Stomach (tissue), 4 donors: ENCODE data around the gene GNGT2.

Experiments used
- POLR2A ChIP-seq, 4 donors: fragments of 450-650 bp; IDR thresholded peaks; one replicate each; pipeline ENCODE4 v1.6.1; 2016; ENCODE audit warnings: antibody characterized with exemption in 4 of 4, control low read depth in 2 of 4, mild to moderate bottlenecking in 1 of 4, moderate library complexity in 1 of 4
- POLR2AphosphoS5 ChIP-seq, 3 donors: sonication (generic); formaldehyde crosslinking; IDR thresholded peaks; one replicate each; pipeline ENCODE4 v1.6.1; 2016; ENCODE audit warnings: antibody characterized with exemption in 3 of 3
- TF ChIP-seq, protein P1 (sequence below), 7 experiments: fragments of 450-650 bp in 4 of 7; fragments of 200-600 bp in 3 of 7; sonication (generic) in 3 of 7; IDR thresholded peaks; one replicate each; pipeline ENCODE4 v1.5.1; 2016 to 2019; ENCODE audit warnings: antibody characterized with exemption in 7 of 7, control low read depth in 2 of 7, mild to moderate bottlenecking in 1 of 7

DNA sequence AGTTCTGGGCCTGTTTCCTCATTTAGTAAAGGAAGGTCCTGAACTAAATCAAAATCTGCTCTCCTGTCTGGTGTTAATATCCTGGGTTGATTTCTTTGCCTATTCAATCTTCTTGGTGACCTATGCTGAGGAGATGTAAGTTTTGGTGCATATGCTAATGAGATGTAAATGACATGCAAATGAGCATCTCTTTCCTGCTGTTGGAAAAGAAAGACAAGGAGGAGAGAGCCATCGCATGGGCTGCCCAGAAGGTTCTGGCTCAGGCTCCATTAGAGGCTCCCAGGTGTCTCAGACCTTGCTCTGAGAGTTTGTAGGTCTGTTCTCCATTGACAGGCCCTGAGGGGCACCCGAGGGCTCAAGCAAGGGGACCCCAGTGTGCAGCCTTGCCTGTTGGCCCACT lies 3.5 kb upstream of the GNGT2 start:
- TF ChIP-seq, protein P1, sequence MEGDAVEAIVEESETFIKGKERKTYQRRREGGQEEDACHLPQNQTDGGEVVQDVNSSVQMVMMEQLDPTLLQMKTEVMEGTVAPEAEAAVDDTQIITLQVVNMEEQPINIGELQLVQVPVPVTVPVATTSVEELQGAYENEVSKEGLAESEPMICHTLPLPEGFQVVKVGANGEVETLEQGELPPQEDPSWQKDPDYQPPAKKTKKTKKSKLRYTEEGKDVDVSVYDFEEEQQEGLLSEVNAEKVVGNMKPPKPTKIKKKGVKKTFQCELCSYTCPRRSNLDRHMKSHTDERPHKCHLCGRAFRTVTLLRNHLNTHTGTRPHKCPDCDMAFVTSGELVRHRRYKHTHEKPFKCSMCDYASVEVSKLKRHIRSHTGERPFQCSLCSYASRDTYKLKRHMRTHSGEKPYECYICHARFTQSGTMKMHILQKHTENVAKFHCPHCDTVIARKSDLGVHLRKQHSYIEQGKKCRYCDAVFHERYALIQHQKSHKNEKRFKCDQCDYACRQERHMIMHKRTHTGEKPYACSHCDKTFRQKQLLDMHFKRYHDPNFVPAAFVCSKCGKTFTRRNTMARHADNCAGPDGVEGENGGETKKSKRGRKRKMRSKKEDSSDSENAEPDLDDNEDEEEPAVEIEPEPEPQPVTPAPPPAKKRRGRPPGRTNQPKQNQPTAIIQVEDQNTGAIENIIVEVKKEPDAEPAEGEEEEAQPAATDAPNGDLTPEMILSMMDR (IDR thresholded peaks at IDR 0.05), result no peak
- no peak for TF ChIP-seq POLR2A (IDR thresholded peaks at IDR 0.05)
- TF ChIP-seq POLR2AphosphoS5 (IDR thresholded peaks at IDR 0.05), result no peak
